ENCODE measurements around the gene CKS1B. TPM values are rescaled to one million over a fixed set of nuclear protein-coding genes. Genes with fewer than 3 reads are reported as not detected.

The CKS1B gene
- total and polyA plus RNA-seq, 9 of the 15 experiments (the other 6 are each of a cell fraction or from before 2014, with no cell fraction given) = 215 to 1,103 (median 460) TPM

DNA sequence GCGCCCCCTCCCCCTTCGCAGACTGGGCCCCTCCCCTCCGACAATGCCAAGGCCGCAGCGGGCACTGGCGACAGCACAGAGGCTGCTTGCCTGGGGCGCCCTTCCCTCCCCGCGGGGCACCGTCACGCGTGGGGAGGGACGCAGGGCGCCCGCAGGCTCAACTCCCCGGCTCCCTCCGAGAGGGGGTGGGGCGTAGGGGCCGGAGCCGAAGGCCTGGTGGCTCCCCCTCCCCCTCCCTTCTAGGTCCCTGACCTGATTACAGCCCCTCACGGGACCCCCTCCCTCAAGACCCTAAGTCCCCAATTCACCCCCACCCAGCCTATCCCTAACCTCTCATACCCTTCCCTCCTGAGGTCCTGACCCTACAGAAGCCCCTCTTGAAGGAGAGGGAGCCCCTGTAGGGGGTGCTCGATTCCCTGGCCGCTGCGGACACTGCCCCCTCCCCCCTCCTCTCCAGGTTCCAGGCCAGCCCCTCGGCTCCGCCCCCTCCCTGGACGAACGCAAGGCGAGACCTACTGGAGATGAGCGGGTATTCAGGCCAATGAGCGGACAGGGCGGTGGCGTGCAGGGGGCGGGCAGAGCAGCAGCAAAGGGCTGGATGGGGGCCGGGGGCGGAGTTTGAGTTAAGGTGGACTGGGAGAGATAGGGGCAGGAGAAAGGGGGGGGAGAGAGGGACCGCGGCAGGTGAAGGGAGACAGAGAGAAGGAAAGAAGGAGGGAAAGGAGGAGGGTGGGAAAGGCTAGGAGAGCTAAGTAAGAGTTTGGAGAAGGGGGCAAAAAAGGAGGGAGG, 27.4 kb downstream of the CKS1B start (continued):
- TF ChIP-seq, protein P1, sequence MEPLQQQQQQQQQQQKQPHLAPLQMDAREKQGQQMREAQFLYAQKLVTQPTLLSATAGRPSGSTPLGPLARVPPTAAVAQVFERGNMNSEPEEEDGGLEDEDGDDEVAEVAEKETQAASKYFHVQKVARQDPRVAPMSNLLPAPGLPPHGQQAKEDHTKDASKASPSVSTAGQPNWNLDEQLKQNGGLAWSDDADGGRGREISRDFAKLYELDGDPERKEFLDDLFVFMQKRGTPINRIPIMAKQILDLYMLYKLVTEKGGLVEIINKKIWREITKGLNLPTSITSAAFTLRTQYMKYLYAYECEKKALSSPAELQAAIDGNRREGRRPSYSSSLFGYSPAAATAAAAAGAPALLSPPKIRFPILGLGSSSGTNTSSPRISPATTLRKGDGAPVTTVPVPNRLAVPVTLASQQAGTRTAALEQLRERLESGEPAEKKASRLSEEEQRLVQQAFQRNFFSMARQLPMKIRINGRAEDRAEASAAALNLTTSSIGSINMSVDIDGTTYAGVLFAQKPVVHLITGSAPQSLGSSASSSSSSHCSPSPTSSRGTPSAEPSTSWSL (CRISPR knock-in tag; IDR thresholded peaks at IDR 0.05; ENCODE audit: borderline replicate concordance) = no peak
- no peak for TF ChIP-seq RBM14 (IDR thresholded peaks at IDR 0.05; ENCODE audit: borderline replicate concordance, insufficient read depth, low read depth, low read length)
- TF ChIP-seq ZNF174 (CRISPR knock-in tag; IDR thresholded peaks at IDR 0.05) = no peak
- TF ChIP-seq CREM (IDR thresholded peaks at IDR 0.05; ENCODE audit: low read depth) = peak; percentile 86
- TF ChIP-seq SNIP1 (IDR thresholded peaks at IDR 0.05; ENCODE audit: low read depth) = no peak
- peak in 1 of 2 experiments; percentile 92; a peak in 2 of 4 replicates for TF ChIP-seq KDM1A (IDR thresholded peaks at IDR 0.05)
- peak; percentile 97 for TF ChIP-seq LARP7 (IDR thresholded peaks at IDR 0.05)
- TF ChIP-seq NFXL1 (CRISPR knock-in tag; IDR thresholded peaks at IDR 0.05) = no peak
- TF ChIP-seq KAT8 (IDR thresholded peaks at IDR 0.05; ENCODE audit: low read depth) = no peak
- TF ChIP-seq, protein P2, sequence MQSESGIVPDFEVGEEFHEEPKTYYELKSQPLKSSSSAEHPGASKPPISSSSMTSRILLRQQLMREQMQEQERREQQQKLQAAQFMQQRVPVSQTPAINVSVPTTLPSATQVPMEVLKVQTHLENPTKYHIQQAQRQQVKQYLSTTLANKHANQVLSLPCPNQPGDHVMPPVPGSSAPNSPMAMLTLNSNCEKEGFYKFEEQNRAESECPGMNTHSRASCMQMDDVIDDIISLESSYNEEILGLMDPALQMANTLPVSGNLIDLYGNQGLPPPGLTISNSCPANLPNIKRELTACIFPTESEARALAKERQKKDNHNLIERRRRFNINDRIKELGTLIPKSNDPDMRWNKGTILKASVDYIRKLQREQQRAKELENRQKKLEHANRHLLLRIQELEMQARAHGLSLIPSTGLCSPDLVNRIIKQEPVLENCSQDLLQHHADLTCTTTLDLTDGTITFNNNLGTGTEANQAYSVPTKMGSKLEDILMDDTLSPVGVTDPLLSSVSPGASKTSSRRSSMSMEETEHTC (IDR thresholded peaks at IDR 0.05) = no peak
- no peak for TF ChIP-seq SREBF1 (IDR thresholded peaks at IDR 0.05; ENCODE audit: borderline replicate concordance, low read depth, low read length)
- peak; percentile 97 for TF ChIP-seq NEUROD1 (IDR thresholded peaks at IDR 0.05; ENCODE audit: borderline replicate concordance, low read depth, low read length, partially characterized antibody)
- no peak for TF ChIP-seq CEBPG (CRISPR knock-in tag; IDR thresholded peaks at IDR 0.05)
- no peak for TF ChIP-seq CEBPG (tag; conservative IDR thresholded peaks at IDR 0.05 in 1 of 2, IDR thresholded peaks at IDR 0.05 in 1 of 2)
- no peak for TF ChIP-seq NELFE (IDR thresholded peaks at IDR 0.05; ENCODE audit: insufficient read depth, insufficient read length)
- TF ChIP-seq TAL1 (IDR thresholded peaks at IDR 0.05) = 0 out of 2 replicates have a peak, but pooled peaks have one; percentile 9
- 0 out of 2 replicates have a peak, but pooled peaks have one; percentile 10 for TF ChIP-seq GMEB1 (CRISPR knock-in tag; IDR thresholded peaks at IDR 0.05)
- peak; percentile 46; the same call in 1 of the 2 replicates for TF ChIP-seq NCOR1 (IDR thresholded peaks at IDR 0.05)
- TF ChIP-seq, protein P3, sequence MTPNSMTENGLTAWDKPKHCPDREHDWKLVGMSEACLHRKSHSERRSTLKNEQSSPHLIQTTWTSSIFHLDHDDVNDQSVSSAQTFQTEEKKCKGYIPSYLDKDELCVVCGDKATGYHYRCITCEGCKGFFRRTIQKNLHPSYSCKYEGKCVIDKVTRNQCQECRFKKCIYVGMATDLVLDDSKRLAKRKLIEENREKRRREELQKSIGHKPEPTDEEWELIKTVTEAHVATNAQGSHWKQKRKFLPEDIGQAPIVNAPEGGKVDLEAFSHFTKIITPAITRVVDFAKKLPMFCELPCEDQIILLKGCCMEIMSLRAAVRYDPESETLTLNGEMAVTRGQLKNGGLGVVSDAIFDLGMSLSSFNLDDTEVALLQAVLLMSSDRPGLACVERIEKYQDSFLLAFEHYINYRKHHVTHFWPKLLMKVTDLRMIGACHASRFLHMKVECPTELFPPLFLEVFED (CRISPR knock-in tag; conservative IDR thresholded peaks at IDR 0.05) = peak; percentile 97
- TF ChIP-seq, protein P4, sequence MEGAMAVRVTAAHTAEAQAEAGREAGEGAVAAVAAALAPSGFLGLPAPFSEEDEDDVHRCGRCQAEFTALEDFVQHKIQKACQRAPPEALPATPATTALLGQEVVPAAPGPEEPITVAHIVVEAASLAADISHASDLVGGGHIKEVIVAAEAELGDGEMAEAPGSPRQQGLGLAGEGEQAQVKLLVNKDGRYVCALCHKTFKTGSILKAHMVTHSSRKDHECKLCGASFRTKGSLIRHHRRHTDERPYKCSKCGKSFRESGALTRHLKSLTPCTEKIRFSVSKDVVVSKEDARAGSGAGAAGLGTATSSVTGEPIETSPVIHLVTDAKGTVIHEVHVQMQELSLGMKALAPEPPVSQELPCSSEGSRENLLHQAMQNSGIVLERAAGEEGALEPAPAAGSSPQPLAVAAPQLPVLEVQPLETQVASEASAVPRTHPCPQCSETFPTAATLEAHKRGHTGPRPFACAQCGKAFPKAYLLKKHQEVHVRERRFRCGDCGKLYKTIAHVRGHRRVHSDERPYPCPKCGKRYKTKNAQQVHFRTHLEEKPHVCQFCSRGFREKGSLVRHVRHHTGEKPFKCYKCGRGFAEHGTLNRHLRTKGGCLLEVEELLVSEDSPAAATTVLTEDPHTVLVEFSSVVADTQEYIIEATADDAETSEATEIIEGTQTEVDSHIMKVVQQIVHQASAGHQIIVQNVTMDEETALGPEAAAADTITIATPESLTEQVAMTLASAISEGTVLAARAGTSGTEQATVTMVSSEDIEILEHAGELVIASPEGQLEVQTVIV (CRISPR knock-in tag; IDR thresholded peaks at IDR 0.05; ENCODE audit: borderline replicate concordance) = no peak
